ENCODE results near the gene EDEM2.
A peak's percentile ranks its signal among the peaks of the same experiment; 100 is the strongest.
"Not testable (repeated sequence)": the region's sequence is repeated elsewhere in the genome, so short reads cannot be mapped to it uniquely, and the experiment has no call there.

EDEM2 gene

DNA sequence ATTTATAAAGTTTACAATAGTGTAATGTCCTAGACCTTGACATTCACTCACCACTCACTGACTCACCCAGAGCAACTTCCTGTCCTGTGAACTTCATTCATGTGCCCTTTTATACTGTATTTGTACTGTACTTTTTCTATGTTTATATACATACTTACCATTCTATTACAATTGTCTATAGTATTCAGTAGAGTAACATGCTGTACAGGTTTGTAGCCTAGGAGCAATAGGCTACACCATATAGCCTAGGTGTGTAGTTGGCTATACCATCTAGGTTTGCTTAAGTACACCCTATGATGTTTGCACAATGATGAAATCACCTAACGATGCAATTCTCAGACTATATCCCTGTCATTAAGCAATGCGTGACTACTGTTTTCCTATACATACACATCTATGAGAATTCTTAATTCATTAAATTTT lies 17.5 kb downstream of the EDEM2 start:
- DNase-seq (ENCODE audit: low read depth, low spot score), result no peak

DNA sequence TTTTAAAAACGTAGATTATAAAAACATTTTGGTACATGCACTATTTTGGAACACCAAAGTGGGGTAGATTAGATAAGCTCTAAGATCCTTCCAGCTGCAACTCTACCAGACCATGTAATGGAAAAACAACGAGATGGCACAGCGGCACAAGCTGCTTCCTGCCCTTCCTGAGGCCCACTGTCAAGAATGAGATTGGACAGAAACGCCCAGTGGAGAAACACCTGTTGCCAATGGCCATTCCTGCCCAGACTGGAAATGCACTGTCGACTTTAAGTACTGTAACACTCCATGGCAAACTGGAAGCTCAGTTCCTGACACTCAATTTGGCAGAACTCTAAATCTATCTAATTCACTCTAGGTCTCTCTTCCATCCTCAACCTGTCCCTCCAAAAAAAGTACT lies 21.4 kb downstream of the EDEM2 start:
- no peak for DNase-seq (ENCODE audit: low read depth, low spot score)

DNA sequence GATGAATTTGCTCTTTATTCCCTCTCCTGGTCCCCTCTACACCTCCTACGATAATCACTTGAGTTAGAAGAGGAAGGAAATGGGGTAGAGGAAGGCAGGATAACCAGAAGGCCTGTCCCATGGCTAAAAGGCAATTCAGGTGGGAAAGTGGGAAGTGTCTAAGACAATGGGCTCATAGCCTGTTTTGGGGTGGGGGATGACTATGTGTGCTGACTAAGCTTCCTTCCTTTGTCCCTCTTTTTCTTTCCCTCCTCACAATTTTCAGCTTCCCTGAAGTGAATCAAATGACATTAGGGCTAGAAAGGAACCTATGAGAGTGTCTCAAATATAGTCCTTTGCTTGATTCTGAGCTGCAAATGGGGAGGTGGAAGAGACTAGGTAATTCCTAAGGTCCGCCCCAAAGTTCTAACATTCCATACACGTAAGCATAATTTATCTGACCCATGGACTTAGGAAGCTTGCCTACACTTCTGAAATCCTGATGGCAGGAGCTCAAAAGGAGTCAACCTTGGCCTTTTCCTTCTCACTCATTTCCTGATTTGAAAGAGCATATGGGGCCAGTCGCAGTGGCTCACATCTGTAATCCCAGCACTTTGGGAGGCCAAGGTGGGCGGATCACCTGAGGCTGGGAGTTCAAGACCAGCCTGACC lies 24.3 kb downstream of the EDEM2 start:
- DNase-seq (ENCODE audit: low read depth, low spot score), result no peak

DNA sequence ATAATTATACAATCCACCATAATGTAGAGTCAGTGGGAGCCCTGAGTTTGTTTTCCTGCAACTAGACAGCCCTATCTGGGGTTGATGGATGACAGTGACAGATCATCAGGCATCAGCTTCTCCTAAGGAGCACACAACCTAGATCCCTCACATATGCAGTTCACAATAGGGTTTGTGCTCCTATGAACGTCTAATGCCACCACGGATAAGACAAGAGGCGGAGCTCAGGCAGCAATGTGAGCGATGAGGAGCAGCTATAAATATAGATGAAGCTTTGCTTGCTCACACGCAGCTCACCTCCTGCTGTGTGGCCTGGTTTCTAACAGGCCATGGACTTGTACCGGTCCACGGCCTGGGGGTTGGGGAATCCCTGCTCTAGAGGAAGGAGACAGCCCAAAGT lies 25.9 kb downstream of the EDEM2 start:
- no peak for DNase-seq (ENCODE audit: low read depth, low spot score)

DNA sequence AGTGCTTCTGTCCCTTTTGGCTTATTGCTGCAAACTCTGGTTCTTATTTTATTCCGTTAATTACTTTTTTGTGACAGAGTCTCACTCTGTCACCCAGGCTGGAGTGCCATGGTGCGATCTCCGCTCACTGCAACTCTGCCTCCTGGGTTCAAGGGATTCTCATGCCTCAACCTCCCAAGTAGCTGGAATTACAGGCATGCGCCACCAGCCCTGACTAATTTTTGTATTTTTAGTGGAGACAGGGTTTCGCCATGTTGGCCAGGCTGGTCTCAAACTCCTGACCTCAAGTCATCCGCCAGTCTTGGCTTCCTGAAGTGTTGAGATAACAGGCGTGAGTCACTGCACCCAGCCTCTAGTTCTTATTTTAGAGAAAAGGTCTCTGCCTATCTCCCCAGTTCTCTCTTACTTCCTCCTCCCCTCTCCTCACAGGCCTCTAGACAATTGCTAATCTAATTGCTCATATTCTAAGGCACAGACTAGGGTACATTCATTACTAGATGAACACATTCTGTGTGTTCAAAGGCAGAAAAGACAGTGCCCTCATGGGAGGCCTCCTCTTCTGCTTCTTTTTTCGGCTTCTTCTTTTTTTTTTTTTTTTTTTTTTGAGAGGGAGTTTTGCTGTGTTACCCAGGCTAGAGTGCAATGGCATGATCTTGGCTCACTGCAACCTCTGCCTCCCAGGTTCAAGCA lies 27.0 kb downstream of the EDEM2 start:
- DNase-seq (ENCODE audit: low read depth, low spot score), result no peak

DNA sequence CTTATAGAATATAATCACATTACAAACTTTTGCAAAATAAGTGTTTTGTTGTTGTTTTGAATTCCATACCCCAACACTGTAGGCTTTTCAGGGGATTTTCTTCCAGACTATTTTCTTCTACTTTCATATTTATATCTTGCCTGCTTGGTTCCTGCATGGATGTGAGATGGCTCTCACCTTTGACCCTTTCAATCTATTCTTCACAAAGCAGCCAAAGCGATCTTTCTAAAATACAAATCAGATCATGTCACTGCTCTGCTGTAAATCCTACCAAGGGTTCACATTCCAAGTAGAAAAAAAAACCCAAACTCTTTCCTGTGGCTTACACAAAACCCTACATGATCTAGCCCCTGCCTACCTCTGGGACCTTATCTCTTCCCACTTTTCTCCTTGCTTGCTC lies 29.5 kb downstream of the EDEM2 start:
- no peak for DNase-seq (ENCODE audit: low read depth, low spot score)

DNA sequence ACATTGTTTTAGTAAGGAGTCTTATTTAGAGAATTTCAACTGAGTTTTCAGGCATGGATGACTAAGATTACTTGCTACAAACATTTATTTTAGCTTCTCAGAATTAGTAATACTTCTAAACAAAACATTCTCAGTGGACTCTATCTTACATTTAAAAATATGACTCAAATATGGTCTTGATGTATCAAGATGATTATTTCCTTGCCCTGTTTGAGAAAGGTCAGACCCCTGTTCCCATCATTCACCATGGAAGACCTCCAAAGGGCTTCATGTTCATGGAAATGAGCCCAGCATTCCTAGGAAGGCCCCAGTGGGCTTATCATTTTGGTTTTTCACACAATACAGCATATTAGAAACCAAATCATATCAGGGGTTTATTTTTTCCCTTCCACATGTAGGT lies 29.9 kb downstream of the EDEM2 start:
- DNase-seq (ENCODE audit: low read depth, low spot score), result no peak

DNA sequence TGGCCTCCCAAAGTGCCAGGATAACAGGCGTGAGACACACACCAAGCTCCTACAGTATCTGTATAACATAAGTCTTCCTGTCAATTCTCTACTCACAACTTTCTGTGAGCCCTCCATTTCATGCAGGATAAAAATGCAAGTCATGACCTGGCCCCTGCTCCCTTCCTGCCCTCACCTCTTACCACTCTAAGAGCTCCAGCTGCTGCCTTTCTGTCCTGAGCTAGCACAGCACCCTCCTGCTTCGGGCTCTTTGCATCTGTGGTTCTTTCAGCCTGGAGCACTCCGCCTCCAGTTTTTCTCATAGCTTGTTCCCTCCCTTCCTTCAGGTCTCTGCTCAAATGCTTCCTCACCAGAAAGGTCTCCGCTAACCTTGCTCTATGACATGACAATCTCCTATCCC lies 30.9 kb downstream of the EDEM2 start:
- DNase-seq (ENCODE audit: low read depth, low spot score), result no peak

DNA sequence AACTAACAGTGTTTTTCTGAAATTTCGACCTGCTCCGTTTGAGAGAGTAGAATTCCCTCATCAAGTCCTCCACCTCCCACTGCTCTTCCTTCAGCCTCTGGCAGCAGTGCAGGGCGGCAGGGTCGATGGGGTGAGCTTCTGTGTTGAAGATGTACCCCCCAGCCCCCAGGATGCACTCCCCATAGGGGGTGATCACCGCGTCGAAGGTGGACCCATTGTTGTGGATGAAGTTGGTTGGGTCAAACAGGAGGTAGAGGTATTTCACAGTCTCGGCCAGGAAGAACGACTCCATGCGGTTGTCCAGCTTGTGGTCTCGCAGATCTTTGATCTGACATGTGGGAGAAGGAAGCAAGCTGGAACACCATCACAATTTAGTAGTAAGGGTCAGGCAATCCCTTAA lies 31.5 kb downstream of the EDEM2 start:
- no peak for DNase-seq (ENCODE audit: low read depth, low spot score)

DNA sequence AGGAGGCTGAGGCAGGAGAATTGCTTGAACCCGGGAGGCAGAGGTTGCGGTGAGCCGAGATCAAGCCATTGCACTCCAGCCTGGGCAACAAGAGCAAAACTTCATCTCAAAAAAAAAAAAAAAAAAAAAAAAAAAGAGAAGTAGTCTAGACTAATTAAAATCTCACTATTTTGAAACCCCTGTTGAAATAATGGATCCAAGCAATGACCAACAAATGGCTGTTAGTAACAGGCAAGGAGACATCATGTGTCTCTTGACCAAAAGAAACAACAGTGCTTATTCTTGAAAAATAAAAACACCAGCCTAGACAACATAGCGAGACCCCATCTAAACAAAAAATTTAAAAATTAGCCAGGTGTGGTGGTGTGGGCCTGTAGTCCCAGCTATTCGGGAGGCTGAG lies 34.9 kb downstream of the EDEM2 start:
- not testable (repeated sequence) for DNase-seq (ENCODE audit: low read depth, low spot score)

DNA sequence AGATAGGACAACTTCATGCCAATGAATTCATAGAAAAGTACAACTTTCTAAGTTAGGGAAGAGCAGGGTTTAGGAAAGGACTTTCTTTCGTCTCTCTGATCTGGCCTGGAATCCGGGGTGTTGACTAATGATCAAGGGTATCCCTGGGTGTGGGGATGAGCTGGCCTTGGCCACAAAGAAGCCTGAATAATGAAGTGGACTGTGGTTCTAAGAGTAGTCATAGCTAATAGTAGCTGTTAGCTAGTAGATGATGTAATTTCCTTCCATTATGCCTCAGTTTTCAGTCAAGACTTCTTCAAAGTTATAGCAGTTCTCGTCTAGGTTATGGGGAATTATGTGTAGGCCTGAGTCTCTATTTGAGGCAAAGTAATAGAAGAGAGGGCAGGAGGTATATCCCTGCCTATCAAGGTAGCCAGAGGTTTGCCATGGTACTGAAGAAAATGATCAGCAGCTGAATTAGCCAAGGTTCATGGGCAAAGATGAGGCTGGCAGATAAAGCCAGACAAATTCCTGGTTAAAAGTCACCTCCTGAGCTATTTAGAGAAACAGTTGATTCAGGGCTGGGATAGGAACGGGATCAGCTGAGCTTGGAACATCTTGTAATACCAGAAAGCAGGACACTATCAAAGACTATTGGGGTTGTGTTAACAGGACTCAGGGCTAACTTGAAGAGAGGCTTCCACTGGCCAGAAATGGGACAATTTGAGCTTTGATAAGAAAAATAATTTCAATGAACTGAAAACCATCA lies 35.8 kb downstream of the EDEM2 start:
- no peak for DNase-seq (ENCODE audit: low read depth, low spot score)

DNA sequence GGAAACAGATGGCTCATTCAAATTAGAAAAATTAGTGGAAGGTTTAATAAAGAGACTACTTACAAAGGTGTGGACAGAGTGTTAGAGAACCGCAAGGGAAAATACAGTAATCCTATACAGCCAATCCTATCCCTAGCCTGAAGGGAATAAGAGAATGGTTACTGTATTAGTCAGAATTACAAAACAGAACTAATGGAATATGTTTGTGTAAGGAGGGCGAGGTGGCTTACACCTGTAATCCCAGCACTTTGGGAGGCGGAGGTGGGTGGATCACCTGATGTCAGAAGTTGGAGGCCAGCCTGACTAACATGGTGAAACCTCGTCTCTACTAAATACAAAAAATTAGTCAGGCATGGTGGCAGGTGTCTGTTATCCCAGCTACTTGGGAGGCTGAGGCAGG lies 38.2 kb downstream of the EDEM2 start:
- no peak for DNase-seq (ENCODE audit: low read depth, low spot score)

DNA sequence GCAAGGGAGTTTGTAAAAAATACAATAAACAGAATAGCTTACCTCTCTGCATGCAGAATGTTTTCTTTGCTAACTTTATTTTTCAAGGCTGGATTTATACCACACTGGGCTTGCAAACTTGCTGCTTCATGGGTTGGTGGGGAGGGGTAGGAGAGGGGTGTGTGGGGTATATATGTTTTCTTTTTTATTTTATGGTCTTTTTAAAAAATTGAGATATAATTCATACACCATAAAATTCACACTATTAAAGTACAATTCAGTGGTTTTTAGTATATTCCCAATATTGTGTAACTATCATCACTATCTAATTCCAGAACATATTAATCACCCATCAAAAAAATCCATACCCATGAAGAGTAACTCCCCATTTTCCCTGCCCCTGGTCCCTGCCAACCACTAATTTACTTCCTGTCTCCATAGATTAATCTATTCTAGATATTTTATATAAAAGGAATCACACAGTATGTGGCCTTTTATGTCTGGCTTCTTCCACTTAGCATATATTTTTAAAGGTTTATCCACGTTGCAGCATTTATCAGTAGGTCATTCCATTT lies 40.2 kb downstream of the EDEM2 start:
- no peak for DNase-seq (ENCODE audit: low read depth, low spot score)

DNA sequence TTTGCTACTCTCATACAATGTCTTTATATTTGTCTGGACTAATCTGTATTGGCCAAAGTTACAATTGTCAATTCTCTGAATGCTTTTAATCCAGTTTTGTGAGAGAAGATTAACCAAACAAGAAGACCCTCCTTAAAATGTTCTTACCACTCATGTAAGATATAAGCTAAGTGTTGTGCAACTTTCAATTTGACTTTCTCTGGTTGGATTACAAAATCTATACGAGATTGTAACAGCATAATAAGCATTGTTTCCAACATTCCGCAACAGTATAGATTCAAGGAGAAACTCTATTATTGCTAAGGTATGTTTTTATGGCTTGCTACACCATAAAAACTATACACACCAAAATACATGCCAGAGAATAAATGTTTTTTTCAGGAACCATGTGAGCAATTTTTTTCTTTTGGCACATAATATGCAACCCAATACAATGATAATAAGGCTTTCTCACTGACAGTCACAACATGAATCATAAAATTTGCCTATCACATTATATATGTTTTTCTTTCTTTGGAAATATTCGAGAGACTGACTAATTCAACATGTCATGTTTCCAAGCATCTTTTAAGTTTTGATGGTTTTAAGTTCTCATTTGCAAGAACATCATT lies 42.3 kb downstream of the EDEM2 start:
- DNase-seq (ENCODE audit: low read depth, low spot score), result no peak

DNA sequence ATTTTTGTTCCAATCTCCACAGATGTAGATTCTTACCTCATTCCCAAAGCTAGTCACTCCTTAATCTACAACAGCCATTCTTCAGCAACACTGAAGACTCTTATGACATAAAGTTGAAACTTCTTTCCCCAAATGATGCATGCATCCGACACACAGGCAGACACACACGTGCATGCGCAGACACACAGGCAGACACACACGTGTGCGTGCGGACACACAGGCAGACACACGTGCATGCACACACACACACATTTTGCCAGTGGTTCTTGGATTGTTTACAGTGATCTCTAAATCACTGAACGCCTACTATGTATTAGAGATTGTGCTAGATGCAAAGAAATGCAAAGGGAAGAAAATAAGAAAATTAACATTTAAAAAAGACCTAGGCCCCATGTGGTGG lies 45.5 kb downstream of the EDEM2 start:
- DNase-seq (ENCODE audit: low read depth, low spot score), result no peak

DNA sequence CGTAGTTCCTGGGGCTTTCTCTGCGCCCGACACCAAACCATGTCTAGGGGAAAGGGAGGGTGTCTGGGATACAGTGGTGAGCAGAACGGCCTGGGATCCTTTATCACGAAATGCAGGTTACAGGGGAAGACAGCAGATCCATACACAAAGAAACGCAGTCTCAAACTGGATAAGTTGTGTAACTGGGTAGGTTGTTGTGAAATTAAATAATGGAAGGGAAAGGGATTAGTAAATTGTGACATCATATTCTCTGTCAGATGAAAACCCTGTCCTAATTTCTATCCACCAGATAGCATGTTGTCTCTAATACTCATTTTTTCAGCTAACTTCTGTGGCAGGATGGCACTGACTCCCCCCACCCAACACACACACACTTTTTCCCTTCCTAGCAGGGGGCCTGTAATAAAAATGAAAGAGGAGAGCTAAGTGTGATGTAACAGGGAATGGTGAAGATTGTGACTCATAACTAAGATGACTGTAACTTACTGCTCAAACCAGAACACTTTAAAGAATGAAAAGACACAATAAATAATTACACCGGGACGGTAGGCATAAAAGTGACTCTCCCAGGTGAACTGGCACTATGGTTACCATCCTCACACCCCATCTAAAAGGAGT lies 53.8 kb downstream of the EDEM2 start:
- DNase-seq (ENCODE audit: low read depth, low spot score), result no peak

DNA sequence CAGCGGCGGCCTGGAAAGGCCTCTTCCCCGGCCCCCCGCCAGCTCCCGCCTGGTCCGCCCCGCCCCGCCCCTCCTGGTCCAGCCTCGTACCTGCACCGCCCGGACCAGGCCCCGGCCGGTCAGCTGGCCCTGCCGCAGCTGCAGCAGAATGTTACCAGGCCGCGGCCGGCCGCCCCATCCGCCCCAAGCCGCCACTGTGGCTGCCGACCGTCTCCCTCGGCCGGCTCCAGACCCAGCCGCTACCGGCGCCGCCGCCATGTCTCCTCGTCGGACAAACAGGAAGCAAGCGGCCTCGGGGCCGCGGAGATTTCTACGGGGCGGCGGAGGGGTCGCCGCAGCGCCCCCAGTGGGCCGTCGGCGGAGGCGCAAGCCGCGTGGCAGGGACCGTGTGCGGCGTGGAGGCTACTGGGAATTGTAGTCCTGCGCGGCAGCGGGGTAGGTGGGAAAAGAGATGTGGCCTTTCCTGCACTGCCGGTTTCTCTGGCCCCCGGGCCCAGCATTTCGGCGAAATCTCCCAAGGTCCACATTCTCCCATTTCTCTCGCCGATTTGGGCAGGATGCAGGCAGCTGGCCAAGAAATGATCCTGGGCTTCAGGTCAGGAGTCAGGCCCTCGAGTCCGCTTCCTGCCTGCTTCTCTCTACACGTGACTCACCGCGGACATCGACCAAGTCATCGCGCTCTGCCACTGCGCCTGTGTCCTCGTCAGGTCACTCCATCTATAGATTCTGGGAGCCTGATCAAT lies 54.4 kb downstream of the EDEM2 start, which contains the start of gene TRPC4AP:
Gene TRPC4AP, minus strand, starts transcription at position 284 of the 743 bp plus-strand sequence. Its CDS starts 26 bp downstream, at position 258.
- DNase-seq (ENCODE audit: low read depth, low spot score), result peak; percentile 99

DNA sequence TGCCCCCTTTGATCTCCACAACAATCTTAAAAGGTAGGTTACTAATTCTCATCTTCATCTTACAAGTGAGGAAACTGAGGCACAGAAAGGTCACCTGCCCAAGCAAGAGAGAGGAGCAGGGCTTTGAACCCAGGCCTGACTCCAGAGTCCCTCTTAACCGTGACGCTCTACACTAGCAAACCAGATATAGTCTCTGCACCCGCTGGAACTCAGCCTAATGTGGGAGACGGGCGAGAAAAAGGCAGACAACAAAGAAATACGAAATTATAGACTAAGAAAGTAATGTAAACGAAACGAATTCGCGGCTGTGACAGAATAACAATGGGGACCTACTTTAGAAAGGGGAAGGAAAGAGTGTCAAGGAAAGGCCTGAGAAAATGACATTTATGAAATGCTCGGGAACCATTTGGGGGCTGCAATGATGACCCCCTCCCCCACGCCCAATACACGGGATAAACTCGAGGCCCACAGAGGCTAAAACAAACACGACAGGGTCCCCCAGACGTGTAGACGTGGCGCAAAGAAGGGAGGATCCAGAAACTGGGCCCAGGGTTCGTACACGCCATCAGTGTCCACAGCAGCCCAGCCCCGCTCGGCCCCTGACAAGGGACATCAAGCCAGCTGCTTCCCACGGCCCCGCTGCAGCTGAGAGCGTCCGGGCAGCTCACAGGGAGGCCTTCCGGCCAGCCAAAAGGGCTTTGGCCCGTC lies 55.2 kb downstream of the EDEM2 start:
- no peak for DNase-seq (ENCODE audit: low read depth, low spot score)

DNA sequence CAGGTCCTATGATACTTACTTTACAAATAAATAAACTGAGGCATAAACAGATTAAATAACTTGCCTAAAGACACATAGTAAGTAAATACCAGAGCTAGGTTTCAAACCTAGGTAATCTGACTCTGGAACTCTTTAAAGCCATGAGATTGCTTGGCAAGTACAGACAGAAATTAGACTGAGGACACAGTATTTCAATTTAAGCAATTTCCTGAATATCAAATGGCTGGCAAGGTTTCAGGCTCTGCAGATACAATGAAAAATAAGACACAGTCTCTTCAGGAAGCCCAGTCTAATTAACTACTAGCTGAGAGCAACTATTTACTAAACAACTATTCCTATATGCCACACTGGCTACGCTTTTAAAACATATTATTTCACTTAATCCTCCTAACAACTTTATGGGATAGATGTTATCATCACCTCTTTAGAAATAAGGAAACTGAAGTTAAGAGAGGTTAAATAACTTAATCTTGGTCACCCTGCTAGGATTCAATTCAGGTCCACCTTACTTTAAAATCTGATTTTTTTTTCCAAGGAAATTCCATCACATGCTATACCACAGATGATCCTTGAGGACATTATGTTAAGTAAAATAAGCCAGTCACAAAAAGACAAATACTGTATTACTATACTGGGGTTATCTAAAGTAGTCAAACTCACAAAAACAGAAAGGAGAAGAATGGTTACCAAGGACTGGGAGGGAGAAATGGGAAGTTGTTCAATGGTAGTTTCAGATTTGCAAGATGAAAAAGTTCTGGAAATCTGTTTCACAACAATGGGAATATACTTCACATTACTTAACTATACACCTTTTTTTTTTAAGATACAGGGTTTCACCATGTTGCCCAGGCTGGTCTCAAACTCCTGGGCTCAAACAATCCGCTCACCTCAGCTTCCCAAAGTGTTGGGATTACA lies 58.6 kb downstream of the EDEM2 start:
- DNase-seq (ENCODE audit: low read depth, low spot score), result no peak
